H9 (cell line): Measurements from ENCODE around the gene CCL7. TPM values are rescaled to one million over a fixed set of nuclear protein-coding genes. Genes with fewer than 3 reads are reported as not detected.

Experiments
- DNase-seq: peaks from one replicate; pipeline ENCODE4 v3.0.0-alpha.2; 2017
- H2AFZ ChIP-seq: one replicate; pipeline ENCODE4 v1.6.1; 2013; ENCODE audit warnings: mild to moderate bottlenecking, low read length, control low read depth, moderate library complexity
- H2AK5ac ChIP-seq: 2 replicates; pipeline ENCODE4 v1.6.1; 2013; ENCODE audit warnings: low read length, control low read depth, mixed read lengths; ENCODE audit not compliant: insufficient read length
- H2BK120ac ChIP-seq: one replicate; pipeline ENCODE4 v1.6.1; 2013; ENCODE audit warnings: low read depth, mild to moderate bottlenecking, low read length, control low read depth, inconsistent platforms; ENCODE audit not compliant: poor library complexity, severe bottlenecking
- H2BK12ac ChIP-seq: 2 replicates; pipeline ENCODE4 v1.6.1; 2013; ENCODE audit warnings: low read length, control low read depth, mixed read lengths, low read depth; ENCODE audit not compliant: insufficient read length
- H2BK15ac ChIP-seq: 2 replicates; pipeline ENCODE4 v1.6.1; 2013; ENCODE audit warnings: low read depth, low read length, control low read depth
- H2BK20ac ChIP-seq: one replicate; pipeline ENCODE4 v1.6.1; 2013; ENCODE audit warnings: low read depth, mild to moderate bottlenecking, low read length, control low read depth, inconsistent platforms; ENCODE audit not compliant: poor library complexity, severe bottlenecking
- H2BK5ac ChIP-seq: 2 replicates; pipeline ENCODE4 v1.6.1; 2013; ENCODE audit warnings: low read length, control low read depth, mixed read lengths; ENCODE audit not compliant: insufficient read length
- H3K14ac ChIP-seq: 2 replicates; pipeline ENCODE4 v1.6.1; 2013; ENCODE audit warnings: low read length, control low read depth; ENCODE audit not compliant: insufficient read depth
- H3K18ac ChIP-seq: 2 replicates; pipeline ENCODE4 v1.6.1; 2013; ENCODE audit warnings: low read depth, mild to moderate bottlenecking, mixed read lengths, low read length, control low read depth; ENCODE audit not compliant: insufficient read length
- H3K23ac ChIP-seq: 2 replicates; pipeline ENCODE4 v1.6.1; 2013; ENCODE audit warnings: low read length, control low read depth, mixed read lengths, low read depth; ENCODE audit not compliant: insufficient read length
- H3K23me2 ChIP-seq: 2 replicates; pipeline ENCODE4 v1.6.1; 2013; ENCODE audit warnings: low read depth, mild to moderate bottlenecking, mixed read lengths, low read length, control low read depth; ENCODE audit not compliant: insufficient read length, poor library complexity, severe bottlenecking
- H3K27ac ChIP-seq: 2 replicates; pipeline ENCODE4 v1.5.1; 2013; ENCODE audit warnings: low read length, control low read depth, mixed read lengths, low read depth; ENCODE audit not compliant: insufficient read length
- H3K27me3 ChIP-seq: 2 replicates; pipeline ENCODE4 v1.6.1; 2013; ENCODE audit warnings: low read length, control low read depth, inconsistent platforms; ENCODE audit not compliant: insufficient read depth
- H3K4ac ChIP-seq: 2 replicates; pipeline ENCODE4 v1.6.1; 2013; ENCODE audit warnings: low read depth, mild to moderate bottlenecking, control low read depth, inconsistent platforms, low read length, moderate library complexity
- H3K4me1 ChIP-seq: 2 replicates; pipeline ENCODE4 v1.6.1; 2013; ENCODE audit warnings: low read length, control low read depth, inconsistent platforms; ENCODE audit not compliant: insufficient read depth
- H3K4me2 ChIP-seq: 2 replicates; pipeline ENCODE4 v1.6.1; 2013; ENCODE audit warnings: low read length, control low read depth, mixed read lengths; ENCODE audit not compliant: insufficient read length, insufficient read depth
- H3K56ac ChIP-seq: 2 replicates; pipeline ENCODE4 v1.6.1; 2013; ENCODE audit warnings: low read depth, mild to moderate bottlenecking, mixed read lengths, low read length, control low read depth; ENCODE audit not compliant: insufficient read length
- H3K79me1 ChIP-seq: 2 replicates; pipeline ENCODE4 v1.6.1; 2013; ENCODE audit warnings: low read depth, mild to moderate bottlenecking, moderate library complexity, low read length, control low read depth, inconsistent platforms; ENCODE audit not compliant: insufficient read depth, poor library complexity, severe bottlenecking
- H3K79me2 ChIP-seq: 2 replicates; pipeline ENCODE4 v1.6.1; 2013; ENCODE audit warnings: low read length, control low read depth, inconsistent platforms; ENCODE audit not compliant: insufficient read depth
- H3K9ac ChIP-seq: 2 replicates; pipeline ENCODE4 v1.6.1; 2013; ENCODE audit warnings: low read length, control low read depth, mixed read lengths; ENCODE audit not compliant: insufficient read length; ENCODE audit errors: extremely low read depth
- H3K9me3 ChIP-seq: one replicate; pipeline ENCODE4 v1.6.1; 2013; ENCODE audit warnings: low read depth, low read length, inconsistent platforms; ENCODE audit not compliant: control insufficient read depth
- H3T11ph ChIP-seq: one replicate; pipeline ENCODE4 v1.6.1; 2013; ENCODE audit warnings: mild to moderate bottlenecking, low read length, control low read depth, inconsistent platforms
- H4K20me1 ChIP-seq: one replicate; pipeline ENCODE4 v1.6.1; 2013; ENCODE audit not compliant: control insufficient read depth, insufficient read length, insufficient read depth
- H4K5ac ChIP-seq: 2 replicates; pipeline ENCODE4 v1.6.1; 2013; ENCODE audit warnings: low read depth, mild to moderate bottlenecking, mixed read lengths, low read length, control low read depth; ENCODE audit not compliant: insufficient read length
- H4K8ac ChIP-seq: replicated peaks from 2 replicates; pipeline ENCODE4 v1.6.1; 2013; ENCODE audit warnings: low read length, control low read depth, mixed read lengths, low read depth; ENCODE audit not compliant: insufficient read length
- H4K91ac ChIP-seq: 2 replicates; pipeline ENCODE4 v1.6.1; 2013; ENCODE audit warnings: low read depth, mild to moderate bottlenecking, moderate library complexity, mixed read lengths, low read length, control low read depth; ENCODE audit not compliant: insufficient read length
- H3K27ac Mint-ChIP-seq, 3 experiments: 2 replicates in 2 of 3; 3 replicates in 1 of 3; pipeline ENCODE4 v1.8.0; 2020 to 2021; ENCODE audit warnings: mixed read lengths in 3 of 3, mild to moderate bottlenecking in 1 of 3, moderate library complexity in 1 of 3
- H3K27me3 Mint-ChIP-seq: 2 replicates; pipeline ENCODE4 v1.8.0; 2021; ENCODE audit warnings: low read depth, mild to moderate bottlenecking, moderate library complexity, mixed read lengths
- H3K36me3 Mint-ChIP-seq, 3 experiments: 2 replicates in 2 of 3; 3 replicates in 1 of 3; pipeline ENCODE4 v1.8.0; 2020 to 2021; ENCODE audit warnings: low read depth in 3 of 3, mixed read lengths in 3 of 3; ENCODE audit not compliant: insufficient read depth in 1 of 3
- H3K4me1 Mint-ChIP-seq, 2 experiments: 2 replicates each; pipeline ENCODE4 v1.8.0; 2020; ENCODE audit warnings: mixed read lengths in 2 of 2
- H3K4me3 Mint-ChIP-seq, 2 experiments: 2 replicates in 1 of 2; 3 replicates in 1 of 2; pipeline ENCODE4 v1.8.0; 2020 to 2021; ENCODE audit warnings: mild to moderate bottlenecking in 2 of 2, mixed read lengths in 2 of 2, moderate library complexity in 1 of 2
- H3K9me3 Mint-ChIP-seq, 2 experiments: 2 replicates in 1 of 2; 3 replicates in 1 of 2; pipeline ENCODE4 v1.8.0; 2020; ENCODE audit warnings: mild to moderate bottlenecking in 2 of 2, mixed read lengths in 2 of 2, moderate library complexity in 1 of 2
- WGBS: extraction: QIAGEN DNeasy Blood & Tissue Kit; methylation state at CpG from one replicate; pipeline ENCODE4 v1.1.7; 2013; ENCODE audit warnings: missing lambda C conversion rate, low lambda C conversion rate, mixed read lengths; ENCODE audit not compliant: insufficient read length; ENCODE audit errors: extremely low coverage; 5-methylcytosine and 5-hydroxymethylcytosine counted together
- total RNA-seq: library from RNA; stranded (reverse); gene quantifications from 2 replicates; pipeline ENCODE4 v1.2.1, GENCODE V29; 2021
- TF ChIP-seq, protein P1 (sequence below): fragments of 200-600 bp; sonication (generic); conservative IDR thresholded peaks from 3 replicates; pipeline ENCODE4 v1.8.0; 2021; ENCODE audit warnings: antibody characterized with exemption, mild to moderate bottlenecking

Gene CCL7
- total RNA-seq, 1 experiment from 2014 or later = not detected

DNA sequence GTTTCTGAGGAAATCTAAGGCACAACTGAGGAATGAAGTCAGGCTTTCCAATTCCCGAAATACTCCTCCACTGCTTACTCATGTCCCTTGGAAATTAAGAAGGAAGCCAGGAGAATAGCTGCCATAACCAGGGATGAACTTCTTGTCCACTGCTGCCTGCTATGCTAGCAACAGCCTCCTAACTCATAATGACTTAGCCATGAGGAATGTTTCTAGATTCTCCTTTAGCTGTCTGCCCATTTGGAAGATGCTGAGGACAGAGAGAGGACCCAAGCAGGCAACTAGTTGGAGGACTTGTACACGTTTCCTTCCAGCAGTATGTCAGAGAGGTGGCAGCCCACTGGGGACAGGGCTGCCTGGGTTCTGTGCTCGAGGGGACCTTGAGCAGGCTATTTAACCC, 15.9 kb upstream of the CCL7 start:
- H2BK12ac ChIP-seq = no peak overlapping the region
- WGBS = no CpG with 5 or more reads among the region's 3 CpGs
- H4K20me1 ChIP-seq = no peaks in the 10 kb centered on the region
- H3K9ac ChIP-seq = no peak overlapping the region
- no peak overlapping the region for H4K91ac ChIP-seq
- no peak overlapping the region for H2BK5ac ChIP-seq
- H3K4me1 ChIP-seq = peaks cover 4% of the 10 kb centered on the region; the same call in 1 of the 2 replicates
- no peak overlapping the region for H2AFZ ChIP-seq
- Mint-ChIP-seq H3K4me1 (peaks cover 49 to 53% of the 10 kb centered on the region in 2 experiments), H3K9me3 (no peaks in the 10 kb centered on the region), H3K36me3 (peaks cover 0 to 2% (median 2%) of the 10 kb centered on the region in 3 experiments; a peak in 2 of 7 replicates), H3K4me3 (peak overlapping the region; percentile 6 to 24; a peak in 2 of 5 replicates), H3K27me3 (peaks cover 14% of the 10 kb centered on the region), H3K27ac (no peak overlapping the region)
- no peaks in the 10 kb centered on the region; the same call in 1 of the 2 replicates for H3K27me3 ChIP-seq
- no peak overlapping the region for H4K8ac ChIP-seq
- no peak overlapping the region for H2BK15ac ChIP-seq
- peaks cover 9% of the 10 kb centered on the region for H3K23me2 ChIP-seq
- H2BK20ac ChIP-seq = no peak overlapping the region
- H3K14ac ChIP-seq = no peak overlapping the region
- peak overlapping the region; percentile 60 for H3K4me2 ChIP-seq
- no peak overlapping the region for H2BK120ac ChIP-seq
- H3T11ph ChIP-seq = no peak overlapping the region
- no peak overlapping the region for H3K56ac ChIP-seq
- H3K79me1 ChIP-seq = no peaks in the 10 kb centered on the region
- DNase-seq = no peak
- peak overlapping the region; percentile 14 for H3K18ac ChIP-seq
- H3K4ac ChIP-seq = no peak overlapping the region
- no peaks in the 10 kb centered on the region for H3K79me2 ChIP-seq
- no peak overlapping the region for H2AK5ac ChIP-seq
- H4K5ac ChIP-seq = no peak overlapping the region
- no peaks in the 10 kb centered on the region for H3K9me3 ChIP-seq
- H3K23ac ChIP-seq = no peak overlapping the region
- H3K27ac ChIP-seq = no peak overlapping the region
- TF ChIP-seq, protein P1, sequence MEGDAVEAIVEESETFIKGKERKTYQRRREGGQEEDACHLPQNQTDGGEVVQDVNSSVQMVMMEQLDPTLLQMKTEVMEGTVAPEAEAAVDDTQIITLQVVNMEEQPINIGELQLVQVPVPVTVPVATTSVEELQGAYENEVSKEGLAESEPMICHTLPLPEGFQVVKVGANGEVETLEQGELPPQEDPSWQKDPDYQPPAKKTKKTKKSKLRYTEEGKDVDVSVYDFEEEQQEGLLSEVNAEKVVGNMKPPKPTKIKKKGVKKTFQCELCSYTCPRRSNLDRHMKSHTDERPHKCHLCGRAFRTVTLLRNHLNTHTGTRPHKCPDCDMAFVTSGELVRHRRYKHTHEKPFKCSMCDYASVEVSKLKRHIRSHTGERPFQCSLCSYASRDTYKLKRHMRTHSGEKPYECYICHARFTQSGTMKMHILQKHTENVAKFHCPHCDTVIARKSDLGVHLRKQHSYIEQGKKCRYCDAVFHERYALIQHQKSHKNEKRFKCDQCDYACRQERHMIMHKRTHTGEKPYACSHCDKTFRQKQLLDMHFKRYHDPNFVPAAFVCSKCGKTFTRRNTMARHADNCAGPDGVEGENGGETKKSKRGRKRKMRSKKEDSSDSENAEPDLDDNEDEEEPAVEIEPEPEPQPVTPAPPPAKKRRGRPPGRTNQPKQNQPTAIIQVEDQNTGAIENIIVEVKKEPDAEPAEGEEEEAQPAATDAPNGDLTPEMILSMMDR = no peak
